GM21526 (cell line): Measurements from ENCODE around the gene SHB.

Source experiments
- ATAC-seq: cut with Tn5 transposase; IDR thresholded peaks from one replicate; pipeline ENCODE4 v1.9.1; 2021; ENCODE audit warnings: moderate library complexity; ENCODE audit not compliant: unreplicated experiment, low FRiP score

Gene SHB

DNA sequence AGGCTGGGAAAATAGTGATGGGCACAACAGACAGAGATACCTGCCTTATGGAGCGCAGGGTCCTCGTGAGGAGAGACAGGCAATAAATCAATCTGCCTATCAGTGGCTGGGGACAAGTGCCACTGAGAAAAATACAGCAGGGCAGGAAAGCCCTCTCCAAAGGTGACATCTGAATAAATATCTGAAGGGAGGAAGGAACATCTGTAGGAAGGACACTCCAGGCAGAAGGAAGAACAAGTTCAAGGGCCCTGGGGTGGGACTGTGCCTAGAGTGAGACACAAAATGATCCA is 111.4 kb downstream of the SHB start:
- no peak for ATAC-seq

DNA sequence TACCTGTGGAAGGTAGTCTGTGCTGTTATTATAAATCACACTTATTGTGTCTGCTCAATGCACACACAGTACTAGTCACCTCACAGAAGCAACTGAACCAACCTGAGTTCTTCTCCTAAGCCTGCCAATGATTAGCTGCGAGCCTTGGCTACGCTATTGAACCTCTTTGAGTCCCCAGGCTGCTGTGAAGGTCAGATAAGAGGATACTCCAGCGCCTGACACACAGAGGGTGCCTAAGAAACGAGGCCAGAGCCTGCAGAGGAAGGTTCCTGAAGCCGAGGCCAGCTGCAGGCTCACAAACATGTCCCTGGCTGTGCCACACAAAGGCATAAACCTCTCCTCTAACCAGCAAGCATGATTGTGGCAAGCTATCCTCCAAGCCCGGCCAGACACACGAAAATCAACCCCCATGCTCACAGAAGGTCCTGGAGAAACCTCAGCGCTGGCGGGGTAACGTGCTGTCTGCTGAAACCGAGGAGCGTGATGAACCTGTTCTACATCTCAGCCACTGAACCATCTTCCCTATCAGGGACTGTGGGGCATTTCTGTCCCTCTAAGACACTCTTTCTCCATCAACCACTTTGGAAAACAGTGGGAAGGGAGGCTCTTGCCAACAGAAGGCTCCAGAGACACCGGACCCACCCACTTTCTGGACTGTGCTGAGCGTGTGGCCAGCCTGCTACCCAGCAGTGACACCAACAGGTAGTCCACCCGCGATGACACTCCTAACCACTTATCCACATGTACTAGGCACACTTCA is 111.9 kb downstream of the SHB start:
- ATAC-seq: no peak

DNA sequence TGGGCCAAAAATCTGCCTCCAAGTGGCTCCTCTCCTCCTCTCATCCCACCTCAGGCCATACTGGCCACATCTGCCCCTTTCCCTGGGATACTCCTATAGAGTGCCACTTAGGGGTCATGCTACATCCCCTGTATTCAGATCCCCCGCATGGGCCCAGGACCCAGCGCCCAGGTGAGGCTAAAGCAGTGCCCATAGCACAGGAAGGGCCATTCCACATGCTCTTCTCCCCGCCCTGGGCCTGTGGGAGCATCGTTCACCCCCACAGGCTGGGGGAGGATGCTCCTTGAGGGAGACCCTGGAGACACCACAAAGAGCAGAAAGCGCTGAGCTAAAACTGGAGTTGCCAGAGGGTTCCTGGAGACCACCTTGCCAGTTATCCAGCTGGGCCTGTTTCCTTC is 112.6 kb downstream of the SHB start:
- ATAC-seq: no peak

DNA sequence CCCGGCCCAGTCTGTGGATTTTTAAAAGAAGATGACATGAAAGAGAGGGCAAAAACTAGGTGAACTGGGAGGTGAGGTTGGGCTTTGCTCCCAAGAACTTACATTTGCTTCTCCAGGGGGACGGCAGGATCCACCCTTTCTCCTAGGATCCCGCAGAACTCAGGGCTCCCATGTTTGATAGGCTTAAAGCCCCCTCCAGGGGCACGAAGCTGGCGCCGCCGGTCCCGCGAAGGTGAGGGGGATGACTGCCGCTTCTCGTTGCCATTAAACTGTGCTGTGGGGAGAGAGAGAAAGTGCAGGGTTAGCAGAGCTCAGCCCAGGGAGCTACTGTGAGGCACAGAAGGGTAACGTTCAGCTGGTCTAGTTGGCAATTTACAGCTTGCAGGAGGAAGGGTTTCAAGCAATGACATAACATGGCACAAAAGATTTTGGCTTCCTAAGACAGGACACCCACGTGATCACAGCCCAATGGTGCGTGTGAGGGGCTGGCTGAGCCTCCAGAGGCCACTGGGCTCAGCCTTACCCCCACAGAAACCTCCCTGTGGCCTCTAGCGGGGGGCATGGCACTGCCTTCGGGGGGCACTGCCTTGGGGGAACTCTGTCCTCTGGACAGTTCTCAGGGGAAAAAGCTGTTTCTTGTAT is 113.1 kb downstream of the SHB start:
- ATAC-seq: no peak

DNA sequence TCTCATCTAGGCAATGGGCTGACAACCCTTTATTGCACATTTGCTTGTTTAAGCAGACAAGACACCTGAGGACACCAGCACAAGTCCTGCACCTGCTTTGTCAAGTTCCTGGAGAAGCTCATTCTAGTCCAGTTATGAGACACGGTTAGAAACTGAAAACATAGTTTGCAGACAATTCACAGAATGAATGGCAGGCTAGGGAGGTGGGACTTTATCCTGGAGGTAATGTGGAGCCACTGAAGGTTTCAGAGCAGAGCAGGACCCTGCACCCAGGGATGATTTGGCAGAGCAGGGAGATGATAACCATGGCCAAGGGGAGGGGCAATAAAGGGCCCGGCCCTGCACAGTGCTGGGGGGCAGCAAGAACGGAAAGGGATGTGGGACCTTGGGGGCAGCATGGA is 114.4 kb downstream of the SHB start:
- peak; percentile 57 for ATAC-seq

DNA sequence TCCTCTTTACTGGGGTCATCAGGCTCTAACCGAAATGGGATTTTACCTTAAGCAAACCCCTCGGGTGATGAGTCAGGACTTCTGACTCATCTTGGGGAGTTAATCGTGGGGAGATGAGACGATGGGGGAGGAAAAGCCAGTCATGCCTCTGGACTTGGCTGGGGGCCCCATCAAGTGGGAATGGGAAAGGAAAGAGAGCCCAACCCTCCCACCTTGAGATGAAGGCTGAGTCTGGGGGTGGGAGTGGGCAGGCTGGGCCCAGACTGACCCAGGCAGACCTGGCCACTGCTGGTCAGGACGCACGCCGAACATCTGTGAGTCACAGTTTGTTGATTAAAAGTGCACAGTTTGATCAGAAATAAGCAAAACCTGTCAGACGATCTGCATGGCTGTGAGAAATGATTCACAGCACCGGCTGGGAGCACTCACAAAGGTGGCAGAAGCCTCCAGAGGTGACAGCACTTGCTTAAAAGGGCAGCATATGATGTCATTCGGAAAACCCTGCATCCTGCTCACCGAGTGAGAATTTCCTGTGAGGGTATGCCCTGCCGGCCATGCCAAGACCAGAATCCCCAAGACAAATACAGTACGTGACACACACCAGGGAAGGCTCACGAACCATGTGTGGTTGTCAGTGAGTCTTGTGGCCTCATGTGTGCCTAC is 115.1 kb downstream of the SHB start:
- ATAC-seq: peak; percentile 51

DNA sequence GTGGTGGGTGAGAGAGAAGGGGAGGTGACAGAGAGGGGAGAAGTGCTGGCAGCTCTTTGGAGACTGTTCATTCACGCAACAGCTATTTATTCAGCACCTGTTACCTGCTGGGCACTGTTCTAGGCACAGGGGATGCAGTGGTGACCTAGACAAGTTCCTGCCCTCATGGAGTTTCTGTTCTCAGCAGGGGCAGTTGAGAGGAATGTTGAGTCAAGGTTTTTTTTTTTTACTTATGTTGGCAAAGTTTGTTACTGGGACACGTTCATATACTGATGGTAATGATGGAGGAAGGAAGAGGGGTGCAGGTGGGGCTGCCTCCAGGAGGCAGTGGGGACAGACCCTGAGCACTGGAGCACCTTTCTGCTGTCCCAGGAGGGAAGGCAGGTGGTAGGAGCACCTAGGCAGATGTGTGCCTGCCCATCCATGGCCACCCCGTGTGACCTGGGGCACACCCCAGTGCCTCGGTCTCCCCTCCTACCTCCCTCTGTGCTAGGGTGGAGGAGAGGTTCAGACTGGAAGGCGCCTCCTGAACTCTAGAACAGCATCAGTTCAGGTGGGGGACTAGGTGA is 115.7 kb downstream of the SHB start:
- ATAC-seq: peak; percentile 19

DNA sequence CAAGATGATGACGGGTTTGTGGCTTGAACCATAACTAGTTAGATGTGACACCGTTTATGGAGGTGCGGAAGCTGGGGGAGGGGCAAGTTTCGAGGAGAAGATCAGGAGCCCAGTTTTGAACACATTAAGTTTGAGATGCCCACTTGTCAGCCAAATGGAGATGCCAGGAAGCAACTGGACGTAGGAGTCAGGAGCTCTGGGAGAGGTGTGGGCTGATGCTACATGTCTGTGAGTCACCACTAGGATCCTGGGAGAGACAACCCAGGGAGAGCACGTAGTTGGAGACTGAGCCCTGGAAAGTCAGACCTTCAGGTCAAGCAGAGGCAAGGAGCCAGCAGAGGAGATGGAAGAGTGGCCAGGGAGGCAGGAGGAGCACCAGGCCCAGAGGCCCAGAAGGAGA is 116.3 kb downstream of the SHB start:
- ATAC-seq: no peak

DNA sequence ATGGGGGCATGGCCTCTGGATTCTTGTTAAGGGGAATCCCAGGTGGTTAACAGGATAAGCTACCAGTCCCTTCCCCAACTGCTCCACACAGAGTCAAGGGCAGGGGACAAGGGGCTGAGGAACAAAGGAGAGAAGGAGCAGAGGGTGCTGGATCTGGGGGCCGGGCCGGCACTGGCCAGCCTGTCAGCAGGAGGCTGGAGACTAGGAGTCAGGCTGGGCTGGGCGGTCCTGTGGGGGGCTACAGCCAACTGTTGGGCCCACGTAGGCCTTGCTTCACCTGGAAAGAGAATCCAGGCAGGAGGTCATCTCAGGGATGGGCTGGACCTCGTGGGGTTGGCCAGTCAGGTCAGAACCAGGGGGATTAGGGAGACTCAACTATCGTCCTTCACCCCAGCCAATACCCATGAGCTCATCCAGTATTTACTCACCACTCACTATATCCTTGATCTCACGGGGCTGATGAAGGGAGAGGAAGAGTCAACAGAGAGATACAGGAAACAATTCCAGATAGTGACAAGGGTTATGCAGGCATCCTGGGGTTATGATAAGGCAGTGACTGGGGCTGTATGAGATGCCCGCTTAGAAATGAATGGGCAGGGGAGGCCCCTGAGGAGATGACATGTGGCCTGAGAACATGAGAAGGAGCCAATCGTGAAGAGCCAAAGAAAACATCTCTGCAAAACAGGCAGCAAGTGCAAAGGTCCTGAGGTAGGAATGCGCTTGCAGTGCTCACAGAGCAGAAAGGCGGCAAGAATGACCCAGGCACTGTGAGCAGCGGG is 117.2 kb downstream of the SHB start:
- ATAC-seq: no peak

DNA sequence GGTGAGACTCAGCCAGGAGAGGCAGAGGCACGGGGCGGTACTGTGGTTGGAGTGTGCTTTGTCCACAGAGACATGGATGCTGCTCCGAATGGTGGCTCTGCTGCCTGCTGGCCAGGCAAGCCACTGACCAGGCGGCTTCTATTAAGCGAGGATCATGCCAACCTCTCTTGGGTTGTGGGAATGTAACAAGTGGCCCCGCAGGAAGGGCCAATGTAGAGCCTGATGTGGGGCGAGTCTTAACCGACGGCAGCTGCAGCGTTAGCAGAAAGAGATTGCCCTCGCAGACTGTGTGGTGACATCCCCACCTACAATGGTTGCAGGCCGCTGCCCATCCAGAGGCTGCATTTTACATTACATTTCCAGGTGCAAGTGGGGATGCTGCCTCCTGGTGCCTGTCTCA is 118.5 kb downstream of the SHB start:
- ATAC-seq: no peak

DNA sequence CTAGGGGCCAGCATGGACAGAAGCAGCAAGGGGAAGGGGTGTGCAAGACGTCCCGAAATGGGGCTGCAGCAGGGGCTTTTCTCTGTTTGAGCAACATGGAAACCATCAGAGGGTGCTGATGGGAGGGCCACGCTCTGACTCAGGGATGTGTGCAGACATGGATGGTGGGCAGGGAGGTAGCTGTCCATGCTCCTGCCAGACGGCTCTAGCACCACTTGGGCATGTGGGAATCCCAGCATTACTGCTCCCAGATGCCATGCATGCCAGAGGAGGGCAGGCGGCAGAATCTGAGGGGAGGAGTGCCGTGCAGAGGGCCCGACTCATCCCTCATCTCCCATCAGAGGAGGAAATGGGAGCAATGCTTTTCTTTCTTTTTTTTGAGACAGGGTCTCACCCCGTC is 119.5 kb downstream of the SHB start:
- no peak for ATAC-seq

DNA sequence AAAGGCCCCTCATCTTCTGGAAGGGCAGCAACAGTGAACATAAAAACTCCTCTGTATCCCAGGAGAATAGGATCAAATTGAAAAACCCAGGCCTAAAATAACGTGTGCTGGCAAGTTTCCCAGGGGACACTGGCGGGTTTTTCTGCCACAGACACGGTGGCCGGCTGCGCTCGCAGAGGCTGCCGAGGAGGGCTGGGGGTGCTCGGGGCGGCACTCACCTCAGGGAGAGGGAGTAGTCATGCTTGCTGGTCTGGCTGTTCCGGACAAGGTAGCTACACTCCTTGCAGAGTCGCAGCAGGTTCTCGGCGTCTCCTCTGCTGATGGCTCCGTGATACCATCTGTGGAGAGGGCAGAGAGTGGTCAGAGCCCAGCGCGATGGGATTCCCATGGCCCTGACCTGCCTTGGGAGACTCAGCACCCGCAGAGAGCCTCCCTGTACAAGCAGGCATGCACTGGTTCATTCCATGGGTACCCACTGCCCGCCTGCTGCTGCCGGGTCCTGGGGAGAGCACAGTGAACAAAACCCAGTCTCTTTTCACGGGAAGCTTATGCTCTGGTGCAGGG is 120.5 kb downstream of the SHB start:
- ATAC-seq: no peak

DNA sequence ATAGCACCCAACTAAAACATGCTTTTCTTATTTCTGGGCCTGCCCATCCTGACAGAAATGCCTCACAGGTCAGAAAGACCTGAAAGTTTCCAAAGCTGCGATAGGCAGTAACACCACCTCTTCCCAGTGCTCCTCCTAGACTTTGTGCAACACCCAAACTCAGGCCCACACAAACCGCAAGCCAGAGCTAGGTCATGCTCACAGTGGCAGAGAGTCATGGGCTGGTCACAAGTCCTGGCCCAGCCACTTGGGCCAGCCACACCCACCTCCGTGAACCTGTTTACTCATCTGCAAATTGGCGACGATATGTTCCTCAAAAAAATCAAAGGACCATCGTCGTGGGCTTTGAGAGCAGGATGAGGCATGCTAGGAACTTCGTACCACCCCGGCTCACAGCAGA is 121.0 kb downstream of the SHB start:
- no peak for ATAC-seq

DNA sequence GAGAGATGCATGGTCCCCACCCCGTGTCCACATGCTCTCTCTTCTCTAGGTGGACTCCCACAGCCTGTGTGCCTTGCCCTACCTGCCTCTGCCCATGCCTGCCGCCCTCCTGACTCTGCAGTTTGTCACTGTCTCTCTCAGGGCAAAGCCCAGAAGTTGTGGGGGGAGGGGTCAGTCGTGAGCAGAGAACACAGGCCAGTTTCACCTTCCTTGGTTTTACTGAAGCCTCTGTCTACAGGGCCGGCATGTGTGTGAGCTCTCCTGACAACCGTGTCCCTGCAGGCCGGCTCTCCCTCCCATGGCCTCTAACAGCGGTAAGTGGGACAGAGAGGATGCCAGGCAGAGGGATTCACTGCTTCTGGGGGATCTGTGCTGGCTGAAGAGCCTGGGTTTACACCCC is 121.6 kb downstream of the SHB start:
- ATAC-seq: no peak

DNA sequence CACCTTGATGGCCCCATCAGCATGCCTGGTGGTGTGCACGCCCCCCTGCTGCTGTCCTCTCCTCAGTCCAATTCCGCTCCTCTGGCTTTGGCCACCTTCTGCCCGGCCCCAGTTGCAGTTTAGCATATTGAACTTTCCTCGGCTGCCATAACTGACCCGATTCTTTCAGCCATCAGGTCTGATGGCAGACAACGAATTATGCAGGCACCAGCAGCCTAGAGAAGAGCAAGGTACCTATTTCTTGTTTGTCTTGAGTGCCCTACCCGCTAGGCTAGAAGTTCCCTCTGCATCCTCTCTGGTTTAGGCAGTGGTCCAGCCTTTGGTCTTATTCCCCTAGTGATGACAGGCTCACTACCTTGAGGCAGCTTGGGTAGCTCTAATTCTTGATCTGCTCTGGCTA is 122.1 kb downstream of the SHB start:
- ATAC-seq: no peak

DNA sequence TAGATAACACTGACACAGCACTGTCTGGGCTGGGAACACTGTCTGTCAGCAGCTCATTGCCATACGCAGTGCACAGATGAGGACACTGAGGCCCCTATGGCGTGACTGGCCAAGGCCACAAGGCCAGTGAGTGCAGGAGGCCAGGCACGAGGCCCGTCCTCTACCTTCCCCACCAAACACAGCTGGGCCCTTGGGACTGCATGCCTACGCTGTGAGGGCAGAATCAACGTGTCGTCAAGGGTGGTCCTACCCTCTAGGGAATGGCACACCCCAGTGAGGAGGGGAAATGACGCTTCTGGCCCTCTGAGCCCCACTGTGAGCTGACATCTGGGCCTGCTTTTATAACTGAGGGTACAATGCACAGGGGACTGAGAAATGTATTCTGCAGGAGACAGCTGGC is 123.0 kb downstream of the SHB start:
- ATAC-seq: no peak

DNA sequence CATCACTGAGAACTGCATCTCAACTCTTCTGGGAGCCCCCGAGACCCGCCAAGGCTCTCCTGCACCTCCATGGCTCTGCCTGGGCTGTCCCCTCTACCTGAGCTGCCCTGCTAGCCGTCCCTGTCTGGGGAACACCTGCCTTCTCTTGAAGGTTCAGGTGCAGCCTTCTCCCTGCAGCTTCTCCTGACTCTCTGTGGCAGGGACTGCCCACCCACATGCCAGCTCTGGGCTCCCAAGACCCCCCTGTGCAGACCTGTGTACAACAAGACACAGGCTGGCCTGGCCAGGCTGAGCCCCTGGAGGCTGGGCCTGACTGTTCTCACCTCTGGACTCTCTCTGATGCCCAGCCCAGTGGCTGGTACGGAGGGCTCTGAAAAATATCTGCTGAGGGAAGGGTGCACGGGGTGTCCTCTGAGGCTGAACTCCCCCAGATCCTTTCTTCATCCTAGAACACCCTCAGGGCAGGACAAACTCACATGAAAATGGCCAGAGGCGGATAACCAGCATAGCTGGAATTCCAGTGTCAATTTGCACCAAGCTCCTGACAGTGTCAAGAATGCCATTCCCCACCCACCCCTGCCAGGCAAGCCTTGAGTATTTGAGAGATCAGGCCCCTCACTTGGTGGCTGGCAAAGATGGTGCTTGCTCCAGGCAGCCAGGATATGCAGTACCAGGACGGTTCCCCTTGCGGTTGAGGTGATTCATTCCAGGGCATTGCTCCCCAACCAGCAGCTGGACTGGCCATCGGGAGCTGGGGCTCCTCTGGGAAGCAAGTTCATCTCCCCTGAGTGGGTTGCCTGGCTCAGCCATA is 124.2 kb downstream of the SHB start:
- ATAC-seq: no peak

DNA sequence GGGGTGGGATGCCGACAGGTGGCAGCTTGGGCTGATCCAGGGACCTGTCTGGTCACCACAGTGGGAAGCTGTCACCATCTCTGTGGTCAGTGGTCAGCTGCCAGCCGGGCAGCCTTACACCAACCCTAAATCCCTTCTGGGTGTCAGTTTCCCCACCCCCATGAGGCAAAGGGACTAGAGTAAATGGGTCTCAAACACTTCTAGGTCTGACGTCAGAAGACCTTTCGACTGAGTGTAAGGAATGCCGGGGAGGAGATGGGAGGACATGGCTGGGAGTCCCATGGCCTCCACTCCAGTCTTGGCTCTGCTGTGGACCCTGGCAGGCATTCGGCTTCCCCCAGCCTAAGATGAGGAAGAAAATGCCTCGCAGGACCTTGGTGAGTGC is 124.8 kb downstream of the SHB start:
- ATAC-seq: no peak

DNA sequence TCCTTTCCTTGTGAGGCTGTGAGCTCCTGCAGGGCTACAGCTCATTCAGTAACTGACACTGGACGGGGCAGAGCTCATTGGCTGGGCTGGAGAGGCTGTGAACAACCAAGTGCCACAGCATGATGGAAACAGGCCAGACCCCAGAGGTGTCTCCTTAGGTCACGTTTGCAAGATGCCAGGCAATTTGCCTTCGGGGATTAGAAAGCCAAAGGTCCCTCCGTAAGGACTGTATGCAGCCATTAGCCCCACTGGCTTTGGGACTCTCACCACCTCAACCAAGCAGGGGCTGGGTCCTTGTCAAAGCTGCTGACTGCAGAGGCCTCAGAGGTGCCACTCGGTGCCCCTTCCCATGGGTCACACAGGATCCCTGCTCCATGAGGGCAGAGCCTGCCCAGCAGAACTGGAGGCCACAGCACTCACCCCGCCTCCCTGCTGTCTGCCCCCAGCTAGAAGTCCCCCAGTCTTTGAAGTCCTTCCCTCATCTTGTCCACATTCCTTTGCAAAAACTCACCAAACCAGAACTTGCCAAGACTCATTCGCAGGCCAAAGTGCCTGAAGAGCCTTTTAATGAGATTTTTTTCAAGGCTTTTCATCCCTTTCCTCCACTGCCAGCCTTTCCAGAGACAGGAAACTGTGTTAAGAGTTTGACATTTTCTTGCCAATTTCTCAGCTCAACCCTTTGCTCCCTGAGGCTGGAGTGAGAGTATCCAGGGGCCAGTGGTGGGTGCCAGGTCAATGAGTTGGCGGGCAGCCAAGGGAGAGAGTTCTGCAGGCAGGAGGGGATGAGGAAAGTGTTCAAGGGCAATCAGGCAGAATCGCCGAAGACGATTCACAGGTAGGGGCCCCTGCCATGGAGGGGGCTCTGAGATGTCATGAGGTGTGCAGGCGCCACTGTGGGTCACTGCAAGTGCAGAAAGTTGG is 125.4 kb downstream of the SHB start:
- ATAC-seq: no peak
